ENCODE data around the gene MYH9. TPM values are rescaled to one million over a fixed set of nuclear protein-coding genes. Genes with fewer than 3 reads are reported as not detected.

Gene MYH9
- total RNA-seq, 1 donor from 2014 or later = 138 TPM

- ATAC-seq (ENCODE audit: poor library complexity) = peak; percentile 42
- peak; percentile 69 for DNase-seq
- intact Hi-C loops (cut with DNase I) = no loop called here
Measured at GRCh38 chr22:36327922-36328551, 59.7 kb downstream of the MYH9 start.

DNA sequence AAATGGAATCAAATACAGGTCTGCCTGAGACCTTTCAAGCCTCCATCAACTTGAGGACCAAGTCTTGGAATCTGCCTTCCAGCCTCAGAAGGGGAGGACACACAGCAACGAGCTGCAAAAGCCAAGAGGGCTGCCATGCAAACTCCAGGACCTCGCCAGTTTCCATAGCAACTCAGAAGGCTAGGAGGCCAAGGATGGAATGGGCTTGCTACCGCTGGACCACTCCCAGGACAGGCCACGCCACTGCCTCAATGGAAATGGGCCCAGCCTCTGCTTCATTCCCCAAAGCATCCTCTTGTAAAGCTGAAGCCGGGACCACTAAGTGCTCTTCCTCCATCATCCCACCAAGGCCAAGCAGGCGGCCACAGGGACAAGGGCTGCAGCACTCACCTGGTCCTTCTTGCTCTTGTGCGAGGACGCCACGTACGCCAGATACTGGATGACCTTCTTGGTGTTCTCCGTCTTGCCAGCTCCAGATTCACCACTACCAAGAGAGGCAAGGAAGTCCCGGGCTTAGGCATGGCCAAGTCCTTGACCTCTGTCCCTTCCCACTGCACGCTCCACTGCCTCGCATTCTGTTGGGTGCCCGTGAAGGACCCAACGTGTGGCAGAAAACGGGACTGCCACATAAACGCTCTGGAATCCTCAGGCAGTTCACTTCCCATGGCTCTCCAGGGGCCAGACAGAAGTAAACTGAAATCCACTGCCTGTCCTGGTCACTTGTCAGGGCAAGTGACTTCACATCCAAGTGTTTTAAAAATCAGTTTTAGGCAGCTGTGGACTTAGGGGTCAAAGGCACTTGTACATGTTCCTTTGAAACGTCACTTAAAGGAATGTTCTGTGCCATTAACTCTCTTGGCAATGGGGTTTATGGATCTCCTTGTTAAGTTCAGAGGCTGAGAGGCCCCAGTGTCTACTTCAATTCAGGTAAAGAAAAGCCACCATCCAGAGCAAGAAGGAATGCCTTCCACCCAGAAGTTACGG is 61.3 kb downstream of the MYH9 start:
- intact Hi-C loops (cut with DNase I) = no loop called here
- DNase-seq (no peak), ATAC-seq (ENCODE audit: poor library complexity) (no peak)

GRCh38 chr22:36325154-36326031 is 62.4 kb downstream of the MYH9 start:
- ATAC-seq (ENCODE audit: poor library complexity) (no peak), DNase-seq (no peak)
- intact Hi-C loops (cut with DNase I) = no loop called here

GRCh38 chr22:36324414-36324813 is 63.4 kb downstream of the MYH9 start:
- DNase-seq = no peak
- intact Hi-C loops (cut with DNase I) = loop anchor here (5.0 kb wide), 2 partner anchors 63 to 143 kb away; partner anchors contain the start of gene MYH9
- ATAC-seq (ENCODE audit: poor library complexity) = peak; percentile 18

DNA sequence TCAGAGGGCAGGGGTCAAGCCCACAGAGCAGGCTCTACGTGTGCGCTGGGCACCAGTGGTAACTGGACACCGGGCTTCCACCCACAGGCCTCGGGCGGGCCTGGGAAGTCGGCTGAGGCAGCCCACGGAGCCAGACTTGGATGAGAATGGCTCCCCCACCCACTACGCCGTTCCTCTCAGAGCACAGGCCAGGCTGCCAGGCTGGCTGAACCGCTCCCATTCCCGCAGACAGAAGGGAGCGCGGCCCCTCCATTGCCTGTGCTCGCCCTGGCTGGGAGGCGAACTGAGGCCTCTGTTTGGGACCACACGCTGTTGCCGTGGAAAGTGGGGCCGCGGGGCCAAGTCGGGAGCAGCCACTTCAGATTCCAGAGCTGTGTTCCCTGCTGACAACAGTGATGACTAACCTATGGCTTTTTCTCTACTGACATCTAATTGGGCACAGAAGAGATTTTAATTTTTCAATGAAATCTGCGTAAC is 63.9 kb downstream of the MYH9 start:
- DNase-seq = peak; percentile 86
- peak; percentile 54 for ATAC-seq (ENCODE audit: poor library complexity)
- intact Hi-C loops (cut with DNase I) = loop anchor here (5.0 kb wide), 2 partner anchors 63 to 143 kb away; partner anchors contain the start of gene MYH9

- DNase-seq (peak; percentile 82), ATAC-seq (ENCODE audit: poor library complexity) (peak; percentile 67)
- intact Hi-C loops (cut with DNase I) = loop anchor here (5.0 kb wide), 2 partner anchors 64 to 144 kb away; partner anchors contain the start of gene MYH9
Measured at GRCh38 chr22:36323182-36323854, 64.4 kb downstream of the MYH9 start.

DNA sequence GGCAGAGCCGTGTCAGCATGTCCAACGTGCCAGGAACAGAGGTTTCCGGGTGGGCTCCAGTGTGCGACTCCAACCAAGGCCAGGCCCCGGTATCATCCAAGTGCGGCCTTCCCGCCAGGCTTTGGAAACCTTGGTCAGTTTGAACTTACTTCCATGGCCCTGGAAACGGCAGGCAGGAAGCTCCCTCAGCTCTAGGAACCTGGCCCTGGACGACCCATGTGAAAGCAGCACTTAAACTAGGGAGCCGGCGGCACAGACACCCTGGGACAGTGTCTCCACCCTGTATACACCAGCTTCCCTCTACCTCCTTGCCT is 65.2 kb downstream of the MYH9 start:
- intact Hi-C loops (cut with DNase I) = loop anchor here (5.0 kb wide), 2 partner anchors 65 to 145 kb away; partner anchors contain the start of gene MYH9
- ATAC-seq (ENCODE audit: poor library complexity) = no peak
- no peak for DNase-seq

DNA sequence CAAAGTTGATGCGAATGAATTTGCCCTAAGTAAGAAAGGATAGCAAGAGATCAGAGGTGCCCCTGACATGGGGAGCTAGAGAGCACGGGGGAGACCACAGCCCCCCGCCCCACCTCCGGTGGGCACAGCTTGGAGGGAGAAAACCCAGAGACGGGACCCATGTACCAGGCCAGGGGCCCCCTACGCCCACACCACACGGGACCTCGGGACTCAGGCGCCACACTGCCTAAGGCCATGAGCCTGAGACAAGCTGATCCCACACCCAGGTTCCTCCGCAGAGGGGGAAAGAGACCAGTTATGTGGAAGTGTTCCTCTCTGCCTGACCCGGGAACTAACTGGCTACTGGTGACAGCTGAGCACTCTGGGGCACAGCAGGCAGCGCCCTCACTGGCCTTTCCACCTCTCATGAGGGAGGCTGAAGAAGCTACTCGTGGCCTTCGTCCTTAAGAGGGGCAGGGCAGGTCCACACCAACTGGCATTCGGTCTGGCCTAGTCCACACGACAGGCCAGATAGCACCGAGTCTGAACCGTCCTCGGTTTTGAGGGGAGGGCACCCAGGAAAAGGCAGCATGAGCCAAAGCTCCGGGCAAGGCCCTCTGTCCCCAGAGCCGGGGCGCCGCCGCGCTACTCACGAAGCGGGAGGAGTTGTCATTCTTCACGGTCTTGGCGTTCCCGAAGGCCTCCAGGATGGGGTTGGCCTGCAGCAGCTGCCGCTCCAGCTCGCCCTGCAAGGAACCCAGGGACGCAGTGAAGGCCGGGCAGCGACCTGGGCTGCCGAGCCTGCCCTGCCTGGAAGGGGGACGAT is 65.8 kb downstream of the MYH9 start:
- DNase-seq (no peak), ATAC-seq (ENCODE audit: poor library complexity) (no peak)
- intact Hi-C loops (cut with DNase I) = loop anchor here (5.0 kb wide), 2 partner anchors 65 to 145 kb away; partner anchors contain the start of gene MYH9

- DNase-seq (no peak), ATAC-seq (ENCODE audit: poor library complexity) (no peak)
- intact Hi-C loops (cut with DNase I) = loop anchor here (5.0 kb wide), 2 partner anchors 67 to 147 kb away; partner anchors contain the start of gene MYH9
Measured at GRCh38 chr22:36320553-36320952, 67.2 kb downstream of the MYH9 start.

- no peak for DNase-seq
- intact Hi-C loops (cut with DNase I) = loop anchor here (5.0 kb wide), 2 partner anchors 67 to 147 kb away; partner anchors contain the start of gene MYH9
- no peak for ATAC-seq (ENCODE audit: poor library complexity)
Measured at GRCh38 chr22:36319595-36320497, 67.9 kb downstream of the MYH9 start.

GRCh38 chr22:36318442-36318841 is 69.3 kb downstream of the MYH9 start:
- intact Hi-C loops (cut with DNase I) = no loop called here
- ATAC-seq (ENCODE audit: poor library complexity) = no peak
- no peak for DNase-seq

GRCh38 chr22:36317658-36318271 is 70.0 kb downstream of the MYH9 start:
- ATAC-seq (ENCODE audit: poor library complexity) (no peak), DNase-seq (no peak)
- intact Hi-C loops (cut with DNase I) = no loop called here

GRCh38 chr22:36316419-36316818 is 71.3 kb downstream of the MYH9 start:
- ATAC-seq (ENCODE audit: poor library complexity) (no peak), DNase-seq (no peak)
- intact Hi-C loops (cut with DNase I) = no loop called here

DNA sequence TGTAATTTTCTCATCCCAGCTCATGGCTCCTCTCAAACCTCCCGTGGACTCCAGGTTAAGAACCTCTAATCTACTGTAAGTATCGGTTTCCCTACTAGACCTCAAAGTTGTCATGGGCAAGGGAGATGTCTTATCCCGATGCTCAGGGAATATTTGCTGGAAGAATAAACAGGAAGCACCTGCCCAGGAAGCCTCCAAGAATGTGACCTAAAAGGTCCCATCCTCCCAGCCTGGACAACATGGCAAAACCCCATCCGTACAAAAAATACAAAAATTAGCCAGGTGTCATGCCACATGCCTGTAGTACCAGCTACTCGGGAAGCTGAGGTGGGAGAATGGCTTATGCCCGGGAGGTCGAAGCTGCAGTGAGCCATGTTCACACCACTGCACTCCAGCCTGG is 72.4 kb downstream of the MYH9 start:
- ATAC-seq (ENCODE audit: poor library complexity) (no peak), DNase-seq (no peak)
- intact Hi-C loops (cut with DNase I) = no loop called here

GRCh38 chr22:36311386-36312085 is 76.2 kb downstream of the MYH9 start:
- intact Hi-C loops (cut with DNase I) = no loop called here
- no peak for DNase-seq
- no peak for ATAC-seq (ENCODE audit: poor library complexity)
